DND-41 (cell line): ENCODE measurements around the gene SETD6.

Experiments
- EZH2 ChIP-seq: IDR thresholded peaks from 3 replicates; pipeline ENCODE4 v1.6.1; 2012; ENCODE audit warnings: borderline replicate concordance, low read depth, mild to moderate bottlenecking, moderate library complexity, low read length, inconsistent platforms; ENCODE audit not compliant: severe bottlenecking
- TF ChIP-seq, protein P1 (sequence below): IDR thresholded peaks from 2 replicates; pipeline ENCODE4 v1.5.1; 2012; ENCODE audit warnings: borderline replicate concordance, low read length, moderate library complexity, mild to moderate bottlenecking; ENCODE audit not compliant: poor library complexity, severe bottlenecking; ENCODE audit errors: extremely low read depth

GRCh38 chr16:58502217-58502921 lies 12.9 kb upstream of the SETD6 start:
- TF ChIP-seq EZH2, result no peak
- TF ChIP-seq, protein P1, sequence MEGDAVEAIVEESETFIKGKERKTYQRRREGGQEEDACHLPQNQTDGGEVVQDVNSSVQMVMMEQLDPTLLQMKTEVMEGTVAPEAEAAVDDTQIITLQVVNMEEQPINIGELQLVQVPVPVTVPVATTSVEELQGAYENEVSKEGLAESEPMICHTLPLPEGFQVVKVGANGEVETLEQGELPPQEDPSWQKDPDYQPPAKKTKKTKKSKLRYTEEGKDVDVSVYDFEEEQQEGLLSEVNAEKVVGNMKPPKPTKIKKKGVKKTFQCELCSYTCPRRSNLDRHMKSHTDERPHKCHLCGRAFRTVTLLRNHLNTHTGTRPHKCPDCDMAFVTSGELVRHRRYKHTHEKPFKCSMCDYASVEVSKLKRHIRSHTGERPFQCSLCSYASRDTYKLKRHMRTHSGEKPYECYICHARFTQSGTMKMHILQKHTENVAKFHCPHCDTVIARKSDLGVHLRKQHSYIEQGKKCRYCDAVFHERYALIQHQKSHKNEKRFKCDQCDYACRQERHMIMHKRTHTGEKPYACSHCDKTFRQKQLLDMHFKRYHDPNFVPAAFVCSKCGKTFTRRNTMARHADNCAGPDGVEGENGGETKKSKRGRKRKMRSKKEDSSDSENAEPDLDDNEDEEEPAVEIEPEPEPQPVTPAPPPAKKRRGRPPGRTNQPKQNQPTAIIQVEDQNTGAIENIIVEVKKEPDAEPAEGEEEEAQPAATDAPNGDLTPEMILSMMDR, result no peak
